H9 (cell line): ENCODE data around the gene XXYLT1. TPM values are rescaled to one million over a fixed set of nuclear protein-coding genes. Genes with fewer than 3 reads are reported as not detected.

Source experiments
- DNase-seq: peaks from one replicate; pipeline ENCODE4 v3.0.0-alpha.2; 2017
- H2AFZ ChIP-seq: one replicate; pipeline ENCODE4 v1.6.1; 2013; ENCODE audit warnings: mild to moderate bottlenecking, low read length, control low read depth, moderate library complexity
- H2AK5ac ChIP-seq: 2 replicates; pipeline ENCODE4 v1.6.1; 2013; ENCODE audit warnings: low read length, control low read depth, mixed read lengths; ENCODE audit not compliant: insufficient read length
- H2BK120ac ChIP-seq: one replicate; pipeline ENCODE4 v1.6.1; 2013; ENCODE audit warnings: low read depth, mild to moderate bottlenecking, low read length, control low read depth, inconsistent platforms; ENCODE audit not compliant: poor library complexity, severe bottlenecking
- H2BK12ac ChIP-seq: 2 replicates; pipeline ENCODE4 v1.6.1; 2013; ENCODE audit warnings: low read length, control low read depth, mixed read lengths, low read depth; ENCODE audit not compliant: insufficient read length
- H2BK15ac ChIP-seq: 2 replicates; pipeline ENCODE4 v1.6.1; 2013; ENCODE audit warnings: low read depth, low read length, control low read depth
- H2BK20ac ChIP-seq: one replicate; pipeline ENCODE4 v1.6.1; 2013; ENCODE audit warnings: low read depth, mild to moderate bottlenecking, low read length, control low read depth, inconsistent platforms; ENCODE audit not compliant: poor library complexity, severe bottlenecking
- H2BK5ac ChIP-seq: 2 replicates; pipeline ENCODE4 v1.6.1; 2013; ENCODE audit warnings: low read length, control low read depth, mixed read lengths; ENCODE audit not compliant: insufficient read length
- H3K14ac ChIP-seq: 2 replicates; pipeline ENCODE4 v1.6.1; 2013; ENCODE audit warnings: low read length, control low read depth; ENCODE audit not compliant: insufficient read depth
- H3K18ac ChIP-seq: 2 replicates; pipeline ENCODE4 v1.6.1; 2013; ENCODE audit warnings: low read depth, mild to moderate bottlenecking, mixed read lengths, low read length, control low read depth; ENCODE audit not compliant: insufficient read length
- H3K23ac ChIP-seq: 2 replicates; pipeline ENCODE4 v1.6.1; 2013; ENCODE audit warnings: low read length, control low read depth, mixed read lengths, low read depth; ENCODE audit not compliant: insufficient read length
- H3K23me2 ChIP-seq: 2 replicates; pipeline ENCODE4 v1.6.1; 2013; ENCODE audit warnings: low read depth, mild to moderate bottlenecking, mixed read lengths, low read length, control low read depth; ENCODE audit not compliant: insufficient read length, poor library complexity, severe bottlenecking
- H3K27ac ChIP-seq: 2 replicates; pipeline ENCODE4 v1.5.1; 2013; ENCODE audit warnings: low read length, control low read depth, mixed read lengths, low read depth; ENCODE audit not compliant: insufficient read length
- H3K27me3 ChIP-seq: 2 replicates; pipeline ENCODE4 v1.6.1; 2013; ENCODE audit warnings: low read length, control low read depth, inconsistent platforms; ENCODE audit not compliant: insufficient read depth
- H3K4ac ChIP-seq: 2 replicates; pipeline ENCODE4 v1.6.1; 2013; ENCODE audit warnings: low read depth, mild to moderate bottlenecking, control low read depth, inconsistent platforms, low read length, moderate library complexity
- H3K4me1 ChIP-seq: 2 replicates; pipeline ENCODE4 v1.6.1; 2013; ENCODE audit warnings: low read length, control low read depth, inconsistent platforms; ENCODE audit not compliant: insufficient read depth
- H3K4me2 ChIP-seq: 2 replicates; pipeline ENCODE4 v1.6.1; 2013; ENCODE audit warnings: low read length, control low read depth, mixed read lengths; ENCODE audit not compliant: insufficient read length, insufficient read depth
- H3K56ac ChIP-seq: 2 replicates; pipeline ENCODE4 v1.6.1; 2013; ENCODE audit warnings: low read depth, mild to moderate bottlenecking, mixed read lengths, low read length, control low read depth; ENCODE audit not compliant: insufficient read length
- H3K79me1 ChIP-seq: 2 replicates; pipeline ENCODE4 v1.6.1; 2013; ENCODE audit warnings: low read depth, mild to moderate bottlenecking, moderate library complexity, low read length, control low read depth, inconsistent platforms; ENCODE audit not compliant: insufficient read depth, poor library complexity, severe bottlenecking
- H3K79me2 ChIP-seq: 2 replicates; pipeline ENCODE4 v1.6.1; 2013; ENCODE audit warnings: low read length, control low read depth, inconsistent platforms; ENCODE audit not compliant: insufficient read depth
- H3K9ac ChIP-seq: 2 replicates; pipeline ENCODE4 v1.6.1; 2013; ENCODE audit warnings: low read length, control low read depth, mixed read lengths; ENCODE audit not compliant: insufficient read length; ENCODE audit errors: extremely low read depth
- H3K9me3 ChIP-seq: one replicate; pipeline ENCODE4 v1.6.1; 2013; ENCODE audit warnings: low read depth, low read length, inconsistent platforms; ENCODE audit not compliant: control insufficient read depth
- H3T11ph ChIP-seq: one replicate; pipeline ENCODE4 v1.6.1; 2013; ENCODE audit warnings: mild to moderate bottlenecking, low read length, control low read depth, inconsistent platforms
- H4K20me1 ChIP-seq: one replicate; pipeline ENCODE4 v1.6.1; 2013; ENCODE audit not compliant: control insufficient read depth, insufficient read length, insufficient read depth
- H4K5ac ChIP-seq: 2 replicates; pipeline ENCODE4 v1.6.1; 2013; ENCODE audit warnings: low read depth, mild to moderate bottlenecking, mixed read lengths, low read length, control low read depth; ENCODE audit not compliant: insufficient read length
- H4K8ac ChIP-seq: replicated peaks from 2 replicates; pipeline ENCODE4 v1.6.1; 2013; ENCODE audit warnings: low read length, control low read depth, mixed read lengths, low read depth; ENCODE audit not compliant: insufficient read length
- H4K91ac ChIP-seq: 2 replicates; pipeline ENCODE4 v1.6.1; 2013; ENCODE audit warnings: low read depth, mild to moderate bottlenecking, moderate library complexity, mixed read lengths, low read length, control low read depth; ENCODE audit not compliant: insufficient read length
- H3K27ac Mint-ChIP-seq, 3 experiments: 2 replicates in 2 of 3; 3 replicates in 1 of 3; pipeline ENCODE4 v1.8.0; 2020 to 2021; ENCODE audit warnings: mixed read lengths in 3 of 3, mild to moderate bottlenecking in 1 of 3, moderate library complexity in 1 of 3
- H3K27me3 Mint-ChIP-seq: 2 replicates; pipeline ENCODE4 v1.8.0; 2021; ENCODE audit warnings: low read depth, mild to moderate bottlenecking, moderate library complexity, mixed read lengths
- H3K36me3 Mint-ChIP-seq, 3 experiments: 2 replicates in 2 of 3; 3 replicates in 1 of 3; pipeline ENCODE4 v1.8.0; 2020 to 2021; ENCODE audit warnings: low read depth in 3 of 3, mixed read lengths in 3 of 3; ENCODE audit not compliant: insufficient read depth in 1 of 3
- H3K4me1 Mint-ChIP-seq, 2 experiments: 2 replicates each; pipeline ENCODE4 v1.8.0; 2020; ENCODE audit warnings: mixed read lengths in 2 of 2
- H3K4me3 Mint-ChIP-seq, 2 experiments: 2 replicates in 1 of 2; 3 replicates in 1 of 2; pipeline ENCODE4 v1.8.0; 2020 to 2021; ENCODE audit warnings: mild to moderate bottlenecking in 2 of 2, mixed read lengths in 2 of 2, moderate library complexity in 1 of 2
- H3K9me3 Mint-ChIP-seq, 2 experiments: 2 replicates in 1 of 2; 3 replicates in 1 of 2; pipeline ENCODE4 v1.8.0; 2020; ENCODE audit warnings: mild to moderate bottlenecking in 2 of 2, mixed read lengths in 2 of 2, moderate library complexity in 1 of 2
- CTCF ChIP-seq: fragments of 200-600 bp; sonication (generic); conservative IDR thresholded peaks from 3 replicates; pipeline ENCODE4 v1.8.0; 2021; ENCODE audit warnings: antibody characterized with exemption, mild to moderate bottlenecking
- total RNA-seq: library from RNA; stranded (reverse); gene quantifications from 2 replicates; pipeline ENCODE4 v1.2.1, GENCODE V29; 2021

Gene XXYLT1
- total RNA-seq, 1 experiment from 2014 or later: 22.7 TPM

GRCh38 chr3:195307711-195308110 lies 36.8 kb upstream of the XXYLT1 start:
- no peak overlapping the region for H3K18ac ChIP-seq
- Mint-ChIP-seq H3K36me3 (peaks cover 0 to 4% (median 0%) of the 10 kb centered on the region in 3 experiments; a peak in 2 of 7 replicates), H3K4me1 (no peaks in the 10 kb centered on the region), H3K4me3 (no peak overlapping the region), H3K27me3 (no peaks in the 10 kb centered on the region), H3K27ac (no peak overlapping the region), H3K9me3 (no peaks in the 10 kb centered on the region)
- no peak overlapping the region for H3K9ac ChIP-seq
- no peak overlapping the region for H2BK12ac ChIP-seq
- H3K79me2 ChIP-seq: no peaks in the 10 kb centered on the region
- H3K27me3 ChIP-seq: no peaks in the 10 kb centered on the region
- no peak overlapping the region for H4K91ac ChIP-seq
- no peak for TF ChIP-seq CTCF
- no peak overlapping the region for H4K8ac ChIP-seq
- H2AK5ac ChIP-seq: no peak overlapping the region
- H3K56ac ChIP-seq: no peak overlapping the region
- no peak overlapping the region for H3T11ph ChIP-seq
- H2BK15ac ChIP-seq: no peak overlapping the region
- H2BK20ac ChIP-seq: no peak overlapping the region
- no peaks in the 10 kb centered on the region for H3K79me1 ChIP-seq
- no peaks in the 10 kb centered on the region for H4K20me1 ChIP-seq
- no peak overlapping the region for H2BK5ac ChIP-seq
- no peak overlapping the region for H3K4ac ChIP-seq
- no peak overlapping the region for H3K14ac ChIP-seq
- H2AFZ ChIP-seq: no peak overlapping the region
- no peak overlapping the region for H4K5ac ChIP-seq
- DNase-seq: no peak
- H3K4me2 ChIP-seq: no peak overlapping the region
- H3K23me2 ChIP-seq: no peaks in the 10 kb centered on the region
- H3K9me3 ChIP-seq: no peaks in the 10 kb centered on the region
- H3K23ac ChIP-seq: no peak overlapping the region
- H3K27ac ChIP-seq: no peak overlapping the region
- H2BK120ac ChIP-seq: no peak overlapping the region
- H3K4me1 ChIP-seq: no peaks in the 10 kb centered on the region
